GM18519 (cell line): ENCODE results near the gene VWF.
"Not testable (repeated sequence)": the region's sequence is repeated elsewhere in the genome, so short reads cannot be mapped to it uniquely, and the experiment has no call there.

ENCODE experiments used
- ATAC-seq: cut with Tn5 transposase; IDR thresholded peaks from one replicate; pipeline ENCODE4 v1.9.1; 2021; ENCODE audit warnings: mild to moderate bottlenecking, moderate library complexity; ENCODE audit not compliant: unreplicated experiment, low FRiP score

Gene VWF

GRCh38 chr12:6041891-6042290 is 82.6 kb downstream of the VWF start:
- ATAC-seq: no peak

- ATAC-seq: no peak
Measured at GRCh38 chr12:6040815-6041214, 83.7 kb downstream of the VWF start.

GRCh38 chr12:6039894-6040601 is 84.4 kb downstream of the VWF start:
- no peak for ATAC-seq

GRCh38 chr12:6038160-6038559 is 86.3 kb downstream of the VWF start:
- ATAC-seq: no peak

- ATAC-seq: no peak
Measured at GRCh38 chr12:6037459-6037858, 87.0 kb downstream of the VWF start.

- no peak for ATAC-seq
Measured at GRCh38 chr12:6036509-6036908, 88.0 kb downstream of the VWF start.

GRCh38 chr12:6034596-6034995 is 89.9 kb downstream of the VWF start:
- no peak for ATAC-seq

- no peak for ATAC-seq
Measured at GRCh38 chr12:6033546-6033945, 90.9 kb downstream of the VWF start.

- ATAC-seq: no peak
Measured at GRCh38 chr12:6032726-6033125, 91.7 kb downstream of the VWF start.

GRCh38 chr12:6031001-6031400 is 93.5 kb downstream of the VWF start:
- no peak for ATAC-seq

- ATAC-seq: no peak
Measured at GRCh38 chr12:6030081-6030480, 94.4 kb downstream of the VWF start.

- ATAC-seq: no peak
Measured at GRCh38 chr12:6029401-6029800, 95.1 kb downstream of the VWF start.

- ATAC-seq: no peak
Measured at GRCh38 chr12:6026998-6027397, 97.5 kb downstream of the VWF start.

GRCh38 chr12:6025703-6026298 is 98.7 kb downstream of the VWF start:
- ATAC-seq: not testable (repeated sequence)

GRCh38 chr12:6024066-6024465 is 100.4 kb downstream of the VWF start:
- not testable (repeated sequence) for ATAC-seq

- no peak for ATAC-seq
Measured at GRCh38 chr12:6020930-6021329, 103.5 kb downstream of the VWF start.

- ATAC-seq: not testable (repeated sequence)
Measured at GRCh38 chr12:6020511-6020910, 104.0 kb downstream of the VWF start.

- not testable (repeated sequence) for ATAC-seq
Measured at GRCh38 chr12:6019256-6019655, 105.2 kb downstream of the VWF start.

GRCh38 chr12:6018265-6018664 is 106.2 kb downstream of the VWF start:
- ATAC-seq: no peak

- no peak for ATAC-seq
Measured at GRCh38 chr12:6016756-6017155, 107.7 kb downstream of the VWF start.

GRCh38 chr12:6016004-6016403 is 108.5 kb downstream of the VWF start:
- ATAC-seq: not testable (repeated sequence)

- ATAC-seq: not testable (repeated sequence)
Measured at GRCh38 chr12:6015271-6015670, 109.2 kb downstream of the VWF start.
